Upper lobe of left lung (tissue), 4 donors: ENCODE measurements around the gene ZC3H14.

ENCODE experiments used
- EP300 ChIP-seq, 4 donors: sonication (generic); formaldehyde crosslinking; IDR thresholded peaks; one replicate each; pipeline ENCODE4 v1.5.1; 2017; ENCODE audit warnings: antibody characterized with exemption in 4 of 4, control low read depth in 2 of 4
- POLR2A ChIP-seq, 4 donors: fragments of 450-650 bp; IDR thresholded peaks; one replicate each; pipeline ENCODE4 v1.5.1; 2016 to 2017; ENCODE audit warnings: antibody characterized with exemption in 4 of 4, mild to moderate bottlenecking in 2 of 4
- POLR2AphosphoS5 ChIP-seq, 2 donors: sonication (generic); formaldehyde crosslinking; IDR thresholded peaks; one replicate each; pipeline ENCODE4 v1.5.1; 2017; ENCODE audit warnings: antibody characterized with exemption in 2 of 2
- TF ChIP-seq, protein P1 (sequence below), 6 experiments: fragments of 450-650 bp in 4 of 6; fragments of 200-600 bp in 2 of 6; sonication (generic) in 2 of 6; IDR thresholded peaks; one replicate each; pipeline ENCODE4 v1.5.1; 2016 to 2019; ENCODE audit warnings: antibody characterized with exemption in 6 of 6

DNA sequence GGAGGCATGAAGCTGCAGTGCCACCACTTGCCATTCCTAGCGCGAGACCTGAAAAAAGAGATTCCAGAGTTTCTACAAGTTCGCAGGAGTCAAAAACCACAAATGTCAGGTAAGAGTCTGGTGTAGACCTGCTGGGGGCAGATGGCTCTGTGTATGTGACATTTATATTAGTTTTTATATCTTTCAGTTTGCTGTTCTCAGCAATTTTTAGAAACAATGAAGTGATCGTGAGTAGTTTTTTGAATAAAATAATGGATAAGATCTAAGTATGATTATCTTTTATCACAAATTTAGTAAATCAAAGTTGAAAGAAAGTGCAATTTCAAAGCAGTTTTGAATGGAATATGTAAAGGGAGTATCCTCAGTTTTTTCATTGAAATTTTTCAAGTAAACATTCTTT lies 9.3 kb downstream of the ZC3H14 start:
- TF ChIP-seq, protein P1, sequence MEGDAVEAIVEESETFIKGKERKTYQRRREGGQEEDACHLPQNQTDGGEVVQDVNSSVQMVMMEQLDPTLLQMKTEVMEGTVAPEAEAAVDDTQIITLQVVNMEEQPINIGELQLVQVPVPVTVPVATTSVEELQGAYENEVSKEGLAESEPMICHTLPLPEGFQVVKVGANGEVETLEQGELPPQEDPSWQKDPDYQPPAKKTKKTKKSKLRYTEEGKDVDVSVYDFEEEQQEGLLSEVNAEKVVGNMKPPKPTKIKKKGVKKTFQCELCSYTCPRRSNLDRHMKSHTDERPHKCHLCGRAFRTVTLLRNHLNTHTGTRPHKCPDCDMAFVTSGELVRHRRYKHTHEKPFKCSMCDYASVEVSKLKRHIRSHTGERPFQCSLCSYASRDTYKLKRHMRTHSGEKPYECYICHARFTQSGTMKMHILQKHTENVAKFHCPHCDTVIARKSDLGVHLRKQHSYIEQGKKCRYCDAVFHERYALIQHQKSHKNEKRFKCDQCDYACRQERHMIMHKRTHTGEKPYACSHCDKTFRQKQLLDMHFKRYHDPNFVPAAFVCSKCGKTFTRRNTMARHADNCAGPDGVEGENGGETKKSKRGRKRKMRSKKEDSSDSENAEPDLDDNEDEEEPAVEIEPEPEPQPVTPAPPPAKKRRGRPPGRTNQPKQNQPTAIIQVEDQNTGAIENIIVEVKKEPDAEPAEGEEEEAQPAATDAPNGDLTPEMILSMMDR (IDR thresholded peaks at IDR 0.05): no peak
- TF ChIP-seq POLR2A (IDR thresholded peaks at IDR 0.05) (no peak), POLR2AphosphoS5 (IDR thresholded peaks at IDR 0.05) (no peak), EP300 (IDR thresholded peaks at IDR 0.05) (no peak)
